GM18870 (cell line): ENCODE data around the gene GNRH2.
"Not testable (repeated sequence)": the region's sequence is repeated elsewhere in the genome, so short reads cannot be mapped to it uniquely, and the experiment has no call there.

Source experiments
- ATAC-seq: cut with Tn5 transposase; IDR thresholded peaks from one replicate; pipeline ENCODE4 v1.9.1; 2021; ENCODE audit warnings: moderate library complexity; ENCODE audit not compliant: unreplicated experiment

The GNRH2 gene

DNA sequence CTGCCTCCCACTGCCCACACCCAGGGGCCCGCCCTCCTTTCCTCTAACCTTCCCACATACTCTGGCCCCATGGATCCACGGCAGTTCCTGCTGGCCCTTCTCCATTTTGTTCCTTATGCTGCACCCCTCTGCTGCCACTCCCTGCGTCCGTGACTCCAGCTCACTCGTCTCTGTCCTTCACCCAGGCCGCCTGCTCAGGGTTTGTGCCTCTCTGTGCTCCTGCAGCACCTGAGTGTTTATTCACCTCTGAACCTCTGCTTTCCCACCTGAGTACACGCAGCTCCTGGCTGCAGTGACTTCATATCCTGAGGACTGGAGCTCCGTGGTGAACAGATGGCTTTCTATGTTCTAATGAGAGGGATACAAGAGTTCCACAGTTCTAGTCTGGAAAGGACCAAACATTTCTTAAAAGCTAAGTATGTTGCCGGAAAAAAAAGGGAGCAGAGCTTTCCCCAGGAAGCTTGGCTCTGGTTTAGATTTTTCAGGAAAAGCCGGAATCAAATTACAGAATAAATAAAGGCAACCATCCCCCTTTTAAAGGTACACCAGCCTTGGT is 1.5 kb upstream of the GNRH2 start:
- ATAC-seq, result no peak

DNA sequence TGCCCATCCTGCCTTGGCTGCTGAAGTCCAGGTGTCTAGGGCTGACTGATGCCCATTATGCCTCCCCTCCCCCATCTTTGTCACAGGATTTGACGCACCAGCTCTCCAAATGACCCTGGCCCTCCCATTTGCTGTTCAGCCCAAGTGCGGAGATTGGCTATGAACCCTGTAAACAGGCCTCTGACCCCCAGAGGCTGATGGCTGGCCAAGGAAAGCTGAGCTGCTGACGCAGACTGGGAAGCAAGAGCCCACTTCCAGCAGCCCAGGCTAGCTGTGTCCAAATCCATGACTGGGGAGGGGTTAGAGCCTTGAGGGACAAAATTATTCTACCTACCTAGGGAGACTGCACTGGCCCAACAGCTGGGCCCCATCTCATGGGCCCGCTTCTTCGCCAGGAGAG is 797 bp upstream of the GNRH2 start:
- ATAC-seq, result no peak

DNA sequence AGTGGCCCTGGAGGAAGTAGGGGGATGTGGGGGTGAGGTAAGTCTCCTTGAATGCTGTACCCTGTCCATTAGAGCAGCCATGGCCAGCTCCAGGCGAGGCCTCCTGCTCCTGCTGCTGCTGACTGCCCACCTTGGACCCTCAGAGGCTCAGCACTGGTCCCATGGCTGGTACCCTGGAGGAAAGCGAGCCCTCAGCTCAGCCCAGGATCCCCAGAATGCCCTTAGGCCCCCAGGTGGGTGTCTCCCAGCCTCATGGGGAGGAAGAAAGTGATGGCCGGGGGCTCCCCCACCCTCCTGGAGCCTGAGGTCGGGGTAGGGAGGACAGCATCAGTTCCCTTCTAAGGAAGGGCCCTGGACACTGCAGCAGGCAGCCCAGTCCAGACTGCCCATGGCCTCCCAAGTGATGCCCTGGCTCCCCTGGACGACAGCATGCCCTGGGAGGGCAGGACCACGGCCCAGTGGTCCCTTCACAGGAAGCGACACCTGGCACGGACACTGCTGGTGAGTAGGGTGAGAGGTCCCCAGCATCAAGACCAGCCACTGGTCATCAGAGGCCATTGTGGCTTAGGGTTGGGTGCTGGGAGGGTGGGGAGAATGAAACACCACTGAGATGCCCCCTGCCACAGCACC is 1.0 kb downstream of the GNRH2 start:
- ATAC-seq, result no peak

DNA sequence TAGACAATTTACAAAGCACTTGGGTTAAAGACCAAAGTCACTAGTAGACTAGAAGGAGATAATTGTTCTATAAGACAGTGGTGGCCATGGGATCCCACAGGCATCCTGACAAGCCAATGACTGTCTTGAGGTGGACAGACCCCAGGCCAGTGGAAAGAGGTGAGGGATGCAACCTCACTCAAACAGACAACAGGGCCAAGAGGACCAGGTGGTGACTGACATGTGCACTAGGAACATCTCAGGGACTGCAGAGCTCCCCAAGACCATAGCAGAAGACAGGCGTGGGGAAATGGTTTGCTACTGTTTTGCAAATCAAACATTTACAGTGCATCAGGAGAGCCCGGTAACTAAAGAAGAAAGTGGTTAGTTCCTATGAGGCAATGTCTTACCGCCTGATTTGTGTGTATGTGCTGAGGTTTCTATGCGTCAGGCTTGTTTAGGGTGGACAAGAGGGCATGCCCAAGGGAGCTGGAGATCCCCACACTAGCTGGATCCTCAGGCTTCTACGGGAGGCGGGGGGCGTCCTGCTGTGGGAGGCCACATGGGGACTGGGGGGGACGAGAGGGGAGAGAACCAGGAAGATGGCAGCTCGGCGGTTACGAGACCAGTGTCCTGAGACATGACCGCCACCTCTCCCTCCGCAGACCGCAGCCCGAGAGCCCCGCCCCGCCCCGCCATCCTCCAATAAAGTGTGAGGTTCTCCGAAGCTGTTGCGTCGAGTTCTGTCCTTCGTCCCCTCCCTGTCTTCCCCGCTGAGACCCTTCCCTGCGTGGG is 1.8 kb downstream of the GNRH2 start:
- peak; percentile 29 for ATAC-seq

DNA sequence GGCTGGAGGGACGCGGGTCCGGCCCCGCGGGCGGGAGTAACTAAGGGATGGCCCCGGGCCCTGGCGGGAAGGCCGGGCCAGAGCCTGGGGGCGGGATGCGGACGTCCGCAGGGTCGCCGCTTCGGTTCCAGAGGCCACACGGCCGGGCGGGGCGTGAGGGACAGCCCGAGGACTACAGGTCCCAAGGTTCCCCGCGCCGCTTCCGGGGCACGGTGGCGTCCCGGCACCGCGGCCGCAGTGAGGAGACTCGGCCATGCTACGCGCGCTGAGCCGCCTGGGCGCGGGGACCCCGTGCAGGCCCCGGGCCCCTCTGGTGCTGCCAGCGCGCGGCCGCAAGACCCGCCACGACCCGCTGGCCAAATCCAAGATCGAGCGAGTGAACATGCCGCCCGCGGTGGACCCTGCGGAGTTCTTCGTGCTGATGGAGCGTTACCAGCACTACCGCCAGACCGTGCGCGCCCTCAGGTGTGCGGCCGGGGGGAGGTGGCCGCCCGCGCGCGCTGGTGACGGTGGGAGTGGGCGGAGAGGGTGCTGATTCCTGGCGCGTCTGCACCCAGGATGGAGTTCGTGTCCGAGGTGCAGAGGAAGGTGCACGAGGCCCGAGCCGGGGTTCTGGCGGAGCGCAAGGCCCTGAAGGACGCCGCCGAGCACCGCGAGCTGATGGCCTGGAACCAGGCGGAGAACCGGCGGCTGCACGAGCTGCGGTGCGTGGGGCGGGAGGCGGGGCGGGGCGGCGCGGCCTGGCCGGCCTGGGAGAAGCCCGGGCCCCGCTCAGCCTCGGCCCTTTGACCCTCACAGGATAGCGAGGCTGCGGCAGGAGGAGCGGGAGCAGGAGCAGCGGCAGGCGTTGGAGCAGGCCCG is 2.6 kb downstream of the GNRH2 start, which contains the start of gene MRPS26:
TSS of gene MRPS26 (plus strand) at position 237 of the 861 bp plus-strand sequence. CDS start at position 254, 17 bp downstream.
- ATAC-seq, result peak; percentile 62

DNA sequence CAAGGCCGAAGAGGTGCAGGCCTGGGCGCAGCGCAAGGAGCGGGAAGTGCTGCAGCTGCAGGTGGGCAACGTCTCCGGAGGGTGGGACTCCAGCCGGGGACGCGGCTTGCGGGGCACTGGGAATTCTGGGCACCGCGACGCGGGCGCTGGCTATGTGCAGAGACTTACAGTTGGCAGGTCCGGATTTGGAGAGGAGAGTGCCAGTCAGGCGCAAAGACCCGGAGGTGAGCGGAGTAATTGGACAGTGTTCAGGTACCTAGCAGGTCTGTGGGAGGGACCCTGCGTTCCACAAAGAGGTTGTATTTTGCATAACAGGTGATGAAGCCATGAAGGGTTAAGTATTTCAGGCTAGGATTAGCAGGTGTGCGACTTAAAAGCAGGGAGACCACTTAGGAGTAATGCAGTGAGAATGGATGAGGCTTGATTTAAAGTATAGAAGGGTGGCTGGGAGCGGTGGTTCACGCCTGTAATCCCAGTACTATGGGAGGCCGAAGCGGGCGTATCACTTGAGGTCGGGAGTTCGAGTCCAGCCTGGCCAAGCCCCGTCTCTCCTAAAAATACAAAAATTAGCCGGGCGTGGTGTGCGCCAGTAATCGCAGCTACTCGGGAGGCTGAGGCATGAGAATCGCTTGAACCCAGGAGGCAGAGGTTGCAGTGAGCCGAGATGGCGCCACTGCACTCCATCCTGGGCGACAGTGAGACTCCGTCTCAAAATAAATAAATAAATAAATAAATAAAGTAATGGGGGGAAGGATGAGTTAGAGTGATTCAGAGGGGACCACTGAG is 3.4 kb downstream of the GNRH2 start:
- no peak for ATAC-seq

DNA sequence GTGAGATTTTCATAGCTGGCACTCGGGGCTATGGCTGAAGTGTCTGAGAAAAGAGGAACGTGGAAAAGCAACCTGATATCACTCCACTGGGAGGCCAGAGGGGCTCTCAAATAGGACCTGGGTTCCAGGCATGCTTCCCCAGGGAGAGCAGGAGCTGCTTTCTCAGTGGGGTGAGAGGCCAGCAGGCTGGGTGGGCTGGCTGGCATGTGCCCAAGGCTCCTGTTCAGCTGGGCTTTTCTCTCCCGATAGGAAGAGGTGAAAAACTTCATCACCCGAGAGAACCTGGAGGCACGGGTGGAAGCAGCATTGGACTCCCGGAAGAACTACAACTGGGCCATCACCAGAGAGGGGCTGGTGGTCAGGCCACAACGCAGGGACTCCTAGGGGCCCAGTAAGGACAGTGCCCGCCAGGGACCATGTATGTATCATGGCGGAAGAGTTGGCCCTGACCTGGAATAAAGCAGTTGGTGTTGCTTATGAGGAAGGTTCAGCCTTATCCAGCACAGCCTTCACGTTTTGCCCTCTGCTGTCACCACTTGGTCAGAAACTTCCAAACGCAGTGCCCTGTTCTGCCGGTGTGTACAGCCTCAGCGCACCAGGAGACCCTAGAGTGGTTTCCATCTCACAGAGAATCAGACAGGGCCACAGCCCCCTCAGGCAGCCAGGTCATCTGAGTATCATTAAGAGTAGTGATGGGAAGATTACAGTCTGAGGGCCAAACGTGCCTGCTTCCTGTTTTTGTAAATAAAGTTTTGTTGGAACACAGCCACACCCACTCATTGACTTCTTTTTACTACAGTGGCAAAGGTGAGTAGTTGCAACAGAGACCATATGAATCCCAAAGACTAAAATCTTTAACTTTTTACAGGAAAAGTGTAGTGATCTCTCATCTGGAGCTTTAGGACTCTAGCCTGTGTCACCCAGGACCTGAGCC is 4.3 kb downstream of the GNRH2 start:
- ATAC-seq, result no peak

DNA sequence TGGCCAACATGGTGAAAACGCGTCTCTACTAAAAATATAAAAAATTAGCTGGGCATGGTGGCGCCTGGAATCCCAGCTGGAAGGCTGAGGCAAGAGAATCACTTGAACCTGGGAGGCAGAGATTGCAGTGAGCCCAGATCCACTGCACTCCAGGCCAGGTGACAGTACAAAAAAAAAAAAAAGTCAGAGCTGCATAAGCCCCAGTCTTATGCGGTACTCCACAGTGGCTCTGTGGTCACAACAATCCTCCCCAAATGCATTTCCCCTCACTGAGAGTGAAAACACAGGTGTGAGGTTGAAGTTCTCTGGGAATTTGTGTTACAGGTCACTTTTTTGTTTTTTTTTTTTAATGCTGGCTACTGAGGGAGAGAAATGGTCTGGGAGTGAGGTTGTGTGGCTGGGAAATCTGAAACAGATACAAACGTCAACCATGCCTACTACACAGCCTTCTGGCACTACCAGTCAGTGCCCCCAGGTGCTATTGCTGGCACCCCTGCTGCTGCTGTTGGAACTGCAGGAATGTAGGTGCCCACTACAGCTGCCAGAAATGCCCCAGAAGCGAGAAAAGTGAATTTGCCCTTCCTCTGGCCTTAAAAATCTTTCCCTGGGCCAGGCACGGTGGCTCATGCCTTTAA is 8.1 kb downstream of the GNRH2 start:
- no peak for ATAC-seq

DNA sequence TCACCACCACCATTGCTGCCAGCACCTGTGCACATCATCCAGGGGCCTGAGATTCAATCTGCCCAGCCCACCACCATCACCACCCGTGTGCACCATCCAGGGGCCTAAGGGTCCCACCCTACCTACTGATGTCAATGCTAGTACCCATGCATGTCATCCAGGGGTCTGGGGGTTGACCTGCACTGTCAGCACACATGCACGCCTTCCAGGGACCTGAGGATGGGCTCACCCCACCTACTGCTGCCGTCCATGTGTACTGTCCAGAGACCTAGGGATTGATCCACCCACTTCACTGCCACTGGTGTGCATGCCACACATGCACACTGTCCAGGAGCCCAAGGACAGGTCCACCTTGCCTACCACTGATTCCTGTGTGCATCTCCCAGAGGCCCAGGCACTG is 16.1 kb downstream of the GNRH2 start:
- ATAC-seq, result no peak

DNA sequence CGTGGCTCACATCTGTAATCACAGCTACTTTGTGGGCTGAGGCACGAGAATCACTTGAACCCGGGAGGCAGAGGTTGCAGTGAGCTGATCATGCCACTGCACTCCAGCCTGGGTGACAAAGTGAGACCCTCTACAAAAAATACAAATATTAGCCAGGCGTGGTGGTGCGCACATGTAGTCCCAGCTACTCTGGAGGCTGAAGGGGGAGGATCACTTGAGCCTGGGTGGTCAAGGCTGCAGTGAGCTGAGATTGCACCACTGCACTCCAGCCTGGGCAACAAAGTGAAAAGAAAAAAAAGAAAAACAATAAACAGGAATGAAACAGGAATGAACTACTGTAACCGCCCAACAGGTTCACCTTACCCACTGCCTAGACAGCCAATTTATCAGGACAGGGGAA is 20.7 kb downstream of the GNRH2 start:
- ATAC-seq, result not testable (repeated sequence)

DNA sequence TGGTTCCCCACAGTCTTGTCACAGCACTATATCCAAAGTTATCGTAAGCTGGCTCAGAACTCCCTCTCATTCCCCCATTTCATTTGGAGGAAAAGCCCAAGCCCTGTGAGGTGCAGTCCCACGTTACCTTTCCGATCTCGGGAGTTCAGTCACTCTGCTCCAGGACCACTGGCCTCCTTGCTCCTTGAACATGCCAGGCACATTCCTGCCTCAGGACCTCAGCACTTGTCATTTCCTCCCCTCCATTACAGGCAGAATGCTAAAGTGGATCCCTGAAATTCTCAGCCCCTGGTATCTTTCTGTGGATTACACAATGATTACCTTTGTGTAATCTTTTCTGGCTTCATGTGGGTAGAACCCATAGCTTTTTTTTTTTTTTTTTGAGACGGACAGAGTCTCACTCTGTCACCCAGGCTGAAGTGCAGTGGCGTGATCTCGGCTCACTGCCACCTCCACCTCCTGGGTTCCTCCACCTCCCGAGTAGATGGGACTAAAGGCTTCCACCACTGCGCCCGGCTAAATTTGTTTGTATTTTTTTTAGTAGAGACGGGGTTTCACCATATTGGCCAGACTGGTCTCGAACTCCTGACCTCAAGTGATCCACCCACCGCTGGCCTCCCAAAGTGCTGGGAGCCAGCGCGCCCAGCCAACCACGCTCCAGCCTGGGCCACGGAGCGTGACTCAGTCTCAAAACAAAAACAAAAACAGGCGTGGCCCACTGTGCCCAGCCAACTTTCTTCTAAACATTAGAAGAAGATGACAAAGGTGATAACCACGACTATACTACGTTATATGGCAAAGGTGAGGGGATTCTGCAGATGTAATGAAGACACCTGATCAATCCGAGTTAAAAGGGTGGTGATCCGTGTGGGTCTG is 24.0 kb downstream of the GNRH2 start:
- ATAC-seq, result no peak

DNA sequence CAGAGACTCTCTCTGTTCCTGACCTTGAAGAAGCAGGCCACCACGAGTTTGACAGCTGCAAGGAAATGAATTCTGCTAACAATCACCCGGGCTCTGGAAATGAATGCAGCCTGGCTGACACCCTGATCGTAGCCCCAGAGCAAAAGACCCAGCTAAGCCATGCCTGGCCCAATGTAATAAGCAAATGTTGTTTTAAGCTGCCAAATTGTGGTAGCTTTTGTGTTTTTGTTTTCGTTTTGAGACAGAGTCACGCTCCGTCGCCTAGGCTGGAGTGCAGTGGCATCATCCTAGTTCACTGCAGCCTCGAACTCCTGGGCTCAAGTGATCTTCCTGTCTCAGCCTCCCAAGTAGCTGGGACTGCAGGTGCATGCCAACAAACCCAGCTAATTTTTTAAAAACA is 24.7 kb downstream of the GNRH2 start:
- no peak for ATAC-seq

DNA sequence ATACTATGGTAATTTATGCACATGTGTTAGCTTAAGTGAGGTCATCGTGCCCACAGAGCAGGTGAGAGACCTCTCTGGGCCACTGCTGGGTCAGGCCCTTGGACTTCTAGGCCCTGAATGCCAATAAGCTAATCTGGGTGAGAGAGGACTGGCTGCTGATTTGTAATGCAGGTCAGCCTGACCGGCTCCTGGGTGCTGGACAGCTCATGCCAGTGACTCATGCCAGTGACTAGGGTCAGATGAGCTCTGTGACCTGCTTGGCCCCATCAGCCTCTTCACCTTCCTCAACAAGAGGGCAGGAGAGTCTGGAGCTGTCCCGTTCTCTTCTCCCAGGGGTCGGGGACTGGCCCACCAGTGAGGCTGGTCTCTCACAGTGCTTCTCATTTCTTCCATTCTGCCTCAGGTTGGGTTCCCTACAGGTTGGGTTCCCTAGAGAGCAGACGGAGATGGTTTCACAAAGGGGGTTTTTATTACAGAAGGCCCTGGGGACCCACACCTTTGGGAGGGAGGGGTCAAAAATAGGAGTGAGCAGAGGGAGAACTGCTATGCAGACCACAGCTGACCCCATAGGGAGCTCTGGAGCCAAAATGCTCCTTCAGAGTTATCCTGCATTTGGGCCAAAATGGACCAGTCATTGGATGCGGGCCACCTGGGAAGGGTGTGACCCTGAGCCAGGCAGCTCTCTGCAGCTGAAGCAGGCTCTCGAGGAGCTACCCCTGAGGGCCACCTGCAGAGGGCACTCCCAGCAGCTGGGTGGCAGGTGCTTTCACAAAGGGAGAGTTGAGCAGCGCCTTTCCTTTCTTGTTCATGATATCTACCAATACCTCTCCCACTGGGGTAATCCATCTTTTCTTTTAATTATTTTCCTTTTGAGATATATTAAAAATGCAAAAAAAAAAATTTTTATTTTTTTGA is 25.8 kb downstream of the GNRH2 start:
- no peak for ATAC-seq

DNA sequence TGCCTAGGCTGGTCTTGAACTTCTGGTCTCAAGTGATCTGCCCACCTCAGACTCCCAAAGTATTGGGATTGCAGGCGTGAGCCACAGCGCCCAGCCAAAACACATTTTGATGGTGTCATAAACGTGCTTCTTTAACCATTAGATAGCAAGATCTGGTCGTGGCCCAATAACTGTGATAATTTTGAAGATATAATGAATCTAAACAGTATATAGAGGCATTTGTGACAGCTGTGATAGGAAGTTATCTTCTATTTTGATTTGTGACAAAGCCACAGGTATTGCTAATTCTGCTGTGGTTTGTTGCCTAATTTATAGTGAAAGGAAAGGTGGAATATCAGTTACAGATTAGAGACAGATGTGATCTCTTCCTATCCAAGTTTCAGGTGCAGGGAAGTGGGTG is 27.3 kb downstream of the GNRH2 start:
- ATAC-seq, result no peak

DNA sequence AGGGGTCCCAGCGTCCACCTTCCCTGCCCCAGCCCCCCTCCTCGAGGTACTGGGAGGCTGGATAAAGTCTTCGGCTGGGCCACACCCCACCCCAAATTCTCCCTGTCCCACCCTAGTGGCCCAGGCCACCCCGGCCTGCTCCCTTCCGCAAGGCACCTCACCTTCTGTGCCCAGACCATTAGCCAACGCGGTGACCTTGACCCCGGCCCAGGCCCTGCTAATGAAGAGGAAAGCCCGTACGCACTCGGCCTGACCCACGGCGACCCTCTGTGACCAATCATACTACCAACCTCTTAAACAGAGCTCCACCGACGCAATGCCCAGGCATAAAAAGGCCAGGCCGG is 27.8 kb downstream of the GNRH2 start:
- no peak for ATAC-seq

DNA sequence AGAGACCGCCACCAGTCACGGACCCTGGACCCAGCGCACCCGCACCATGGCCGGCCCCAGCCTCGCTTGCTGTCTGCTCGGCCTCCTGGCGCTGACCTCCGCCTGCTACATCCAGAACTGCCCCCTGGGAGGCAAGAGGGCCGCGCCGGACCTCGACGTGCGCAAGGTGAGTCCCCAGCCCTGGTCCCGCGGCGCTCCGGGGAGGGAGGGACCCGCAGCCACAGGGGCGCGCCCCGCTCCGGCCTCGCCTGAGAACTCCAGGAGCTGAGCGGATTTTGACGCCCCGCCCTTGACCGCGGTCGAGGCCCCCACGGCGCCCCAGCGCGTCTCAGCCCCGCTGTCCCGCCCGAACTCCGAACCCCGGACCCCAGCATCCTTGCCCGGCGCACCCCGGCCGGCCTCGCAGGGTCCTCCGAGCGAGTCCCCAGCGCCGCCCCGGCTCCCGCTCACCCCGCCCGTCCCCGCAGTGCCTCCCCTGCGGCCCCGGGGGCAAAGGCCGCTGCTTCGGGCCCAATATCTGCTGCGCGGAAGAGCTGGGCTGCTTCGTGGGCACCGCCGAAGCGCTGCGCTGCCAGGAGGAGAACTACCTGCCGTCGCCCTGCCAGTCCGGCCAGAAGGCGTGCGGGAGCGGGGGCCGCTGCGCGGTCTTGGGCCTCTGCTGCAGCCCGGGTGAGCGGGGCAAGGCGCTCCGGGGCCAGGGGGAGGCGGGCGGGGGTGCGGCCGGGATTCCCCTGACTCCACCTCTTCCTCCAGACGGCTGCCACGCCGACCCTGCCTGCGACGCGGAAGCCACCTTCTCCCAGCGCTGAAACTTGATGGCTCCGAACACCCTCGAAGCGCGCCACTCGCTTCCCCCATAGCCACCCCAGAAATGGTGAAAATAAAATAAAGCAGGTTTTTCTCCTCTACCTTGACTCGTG is 28.4 kb downstream of the GNRH2 start, which contains the start of gene OXT:
TSS of gene OXT (plus strand) at position 11 of the 920 bp plus-strand sequence. CDS start at position 47, 36 bp downstream.
- ATAC-seq, result no peak
